Neural progenitor cell (in vitro differentiated cells): Measurements from ENCODE around the gene WDTC1. TPM values are rescaled to one million over a fixed set of nuclear protein-coding genes. Genes with fewer than 3 reads are reported as not detected.

Experiments
- DNase-seq: peaks from one replicate; pipeline ENCODE4 v3.0.0-alpha.2; 2016; ENCODE audit warnings: low spot score
- H2AFZ ChIP-seq: fragments of 200-600 bp; sonication (generic); replicated peaks from 2 replicates; pipeline ENCODE4 v1.6.1; 2016; ENCODE audit warnings: antibody characterized with exemption
- H3F3A ChIP-seq: fragments of 200-600 bp; sonication (generic); 2 replicates; pipeline ENCODE4 v1.6.1; 2016; ENCODE audit warnings: antibody characterized with exemption, low read depth
- H3K27ac ChIP-seq: fragments of 200-600 bp; sonication (generic); 2 replicates; pipeline ENCODE4 v1.5.1; 2016; ENCODE audit warnings: mild to moderate bottlenecking
- H3K27me3 ChIP-seq: fragments of 200-600 bp; sonication (generic); 2 replicates; pipeline ENCODE4 v1.6.1; 2016; ENCODE audit warnings: mild to moderate bottlenecking, moderate library complexity
- H3K36me3 ChIP-seq: fragments of 200-600 bp; sonication (generic); 2 replicates; pipeline ENCODE4 v1.5.1; 2016
- H3K4me1 ChIP-seq: fragments of 200-600 bp; sonication (generic); 2 replicates; pipeline ENCODE4 v1.6.1; 2016; ENCODE audit warnings: mixed run types
- H3K4me2 ChIP-seq: fragments of 200-600 bp; sonication (generic); 2 replicates; pipeline ENCODE4 v1.6.1; 2016
- H3K4me3 ChIP-seq: fragments of 200-600 bp; sonication (generic); 2 replicates; pipeline ENCODE4 v1.5.1; 2016
- H3K79me2 ChIP-seq: fragments of 200-600 bp; sonication (generic); 2 replicates; pipeline ENCODE4 v1.6.1; 2016; ENCODE audit warnings: low read depth
- H3K9ac ChIP-seq: fragments of 200-600 bp; sonication (generic); 2 replicates; pipeline ENCODE4 v1.6.1; 2016
- H3K9me3 ChIP-seq: fragments of 200-600 bp; sonication (generic); 2 replicates; pipeline ENCODE4 v1.5.1; 2016; ENCODE audit warnings: low read depth
- H4K20me1 ChIP-seq: fragments of 200-600 bp; sonication (generic); 2 replicates; pipeline ENCODE4 v1.6.1; 2016; ENCODE audit warnings: low read depth
- H3K27ac Mint-ChIP-seq: 3 replicates; pipeline ENCODE4 v1.8.0; 2021; ENCODE audit warnings: mixed read lengths
- H3K27me3 Mint-ChIP-seq: 2 replicates; pipeline ENCODE4 v1.8.0; 2022; ENCODE audit warnings: low read depth, mild to moderate bottlenecking, inconsistent platforms, moderate library complexity, mixed read lengths; ENCODE audit not compliant: insufficient read depth
- H3K36me3 Mint-ChIP-seq: 3 replicates; pipeline ENCODE4 v1.8.0; 2021; ENCODE audit warnings: mixed read lengths
- H3K4me1 Mint-ChIP-seq: 3 replicates; pipeline ENCODE4 v1.8.0; 2021; ENCODE audit warnings: mixed read lengths
- H3K4me3 Mint-ChIP-seq: 3 replicates; pipeline ENCODE4 v1.8.0; 2021; ENCODE audit warnings: mild to moderate bottlenecking, moderate library complexity, mixed read lengths
- H3K9me3 Mint-ChIP-seq: 3 replicates; pipeline ENCODE4 v1.8.0; 2020; ENCODE audit warnings: mixed read lengths
- EZH2 ChIP-seq: fragments of 200-600 bp; sonication (generic); IDR thresholded peaks from 2 replicates; pipeline ENCODE4 v1.6.1; 2017; ENCODE audit warnings: antibody characterized with exemption, mild to moderate bottlenecking, moderate library complexity
- EZH2phosphoT487 ChIP-seq: fragments of 200-600 bp; sonication (generic); IDR thresholded peaks from 2 replicates; pipeline ENCODE4 v1.6.1; 2017; ENCODE audit warnings: antibody characterized with exemption
- total RNA-seq: library from RNA; depleted of rRNA; stranded (reverse); fragments of >200 nt; gene quantifications from 2 replicates; pipeline ENCODE4 v1.2.3, GENCODE V29; 2015; ENCODE audit warnings: low replicate concordance
- TF ChIP-seq, protein P1 (sequence below): fragments of 200-600 bp; sonication (generic); IDR thresholded peaks from 2 replicates; pipeline ENCODE4 v1.5.1; 2017; ENCODE audit warnings: antibody characterized with exemption, mild to moderate bottlenecking

WDTC1 gene
- total RNA-seq, 1 donor from 2014 or later = 17.8 TPM

DNA sequence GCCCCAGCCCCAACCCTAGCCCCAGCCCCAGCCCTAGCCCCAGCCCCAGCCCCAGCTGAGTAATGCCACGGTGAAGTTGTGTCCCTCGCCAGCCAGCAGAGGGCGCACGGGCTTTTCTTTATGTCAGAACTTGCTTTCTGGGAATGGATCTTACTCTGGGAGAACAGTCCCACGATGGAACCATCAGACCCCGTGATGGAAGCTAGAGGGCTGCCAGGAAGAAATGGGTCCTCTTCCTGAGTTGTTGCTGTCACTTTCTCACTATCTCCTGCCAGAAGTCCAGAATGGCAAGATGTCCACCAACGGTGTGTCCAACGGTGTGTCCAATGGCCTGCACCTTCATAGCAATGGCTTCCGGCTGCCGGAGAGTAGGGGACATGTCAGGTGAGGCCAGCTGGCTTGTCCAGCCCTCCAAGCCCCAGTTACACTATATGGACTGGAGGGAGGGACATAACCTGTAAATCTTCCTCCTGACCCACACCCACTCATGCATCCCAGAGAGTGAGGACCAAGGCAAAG, 62.4 kb downstream of the WDTC1 start:
- Histone ChIP-seq H3K4me1 (peaks cover 26% of the 10 kb centered on the region), H3K36me3 (no peaks in the 10 kb centered on the region), H3K4me2 (no peak overlapping the region), H2AFZ (no peak overlapping the region), H4K20me1 (no peaks in the 10 kb centered on the region), H3F3A (peaks cover 23% of the 10 kb centered on the region), H3K4me3 (no peak overlapping the region), H3K27me3 (no peaks in the 10 kb centered on the region), H3K9ac (no peak overlapping the region), H3K79me2 (no peaks in the 10 kb centered on the region), H3K9me3 (no peaks in the 10 kb centered on the region), H3K27ac (no peak overlapping the region)
- no peaks in the 10 kb centered on the region for H3K9me3 Mint-ChIP-seq
- DNase-seq = peak; percentile 79
- H3K4me1 Mint-ChIP-seq = peaks cover 26% of the 10 kb centered on the region
- H3K27ac Mint-ChIP-seq = no peak overlapping the region
- H3K36me3 Mint-ChIP-seq = peaks cover 26% of the 10 kb centered on the region
- no peak overlapping the region for H3K4me3 Mint-ChIP-seq
- H3K27me3 Mint-ChIP-seq = peaks cover 2% of the 10 kb centered on the region
- TF ChIP-seq, protein P1, sequence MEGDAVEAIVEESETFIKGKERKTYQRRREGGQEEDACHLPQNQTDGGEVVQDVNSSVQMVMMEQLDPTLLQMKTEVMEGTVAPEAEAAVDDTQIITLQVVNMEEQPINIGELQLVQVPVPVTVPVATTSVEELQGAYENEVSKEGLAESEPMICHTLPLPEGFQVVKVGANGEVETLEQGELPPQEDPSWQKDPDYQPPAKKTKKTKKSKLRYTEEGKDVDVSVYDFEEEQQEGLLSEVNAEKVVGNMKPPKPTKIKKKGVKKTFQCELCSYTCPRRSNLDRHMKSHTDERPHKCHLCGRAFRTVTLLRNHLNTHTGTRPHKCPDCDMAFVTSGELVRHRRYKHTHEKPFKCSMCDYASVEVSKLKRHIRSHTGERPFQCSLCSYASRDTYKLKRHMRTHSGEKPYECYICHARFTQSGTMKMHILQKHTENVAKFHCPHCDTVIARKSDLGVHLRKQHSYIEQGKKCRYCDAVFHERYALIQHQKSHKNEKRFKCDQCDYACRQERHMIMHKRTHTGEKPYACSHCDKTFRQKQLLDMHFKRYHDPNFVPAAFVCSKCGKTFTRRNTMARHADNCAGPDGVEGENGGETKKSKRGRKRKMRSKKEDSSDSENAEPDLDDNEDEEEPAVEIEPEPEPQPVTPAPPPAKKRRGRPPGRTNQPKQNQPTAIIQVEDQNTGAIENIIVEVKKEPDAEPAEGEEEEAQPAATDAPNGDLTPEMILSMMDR = peak; percentile 78
- no peak for TF ChIP-seq EZH2phosphoT487

DNA sequence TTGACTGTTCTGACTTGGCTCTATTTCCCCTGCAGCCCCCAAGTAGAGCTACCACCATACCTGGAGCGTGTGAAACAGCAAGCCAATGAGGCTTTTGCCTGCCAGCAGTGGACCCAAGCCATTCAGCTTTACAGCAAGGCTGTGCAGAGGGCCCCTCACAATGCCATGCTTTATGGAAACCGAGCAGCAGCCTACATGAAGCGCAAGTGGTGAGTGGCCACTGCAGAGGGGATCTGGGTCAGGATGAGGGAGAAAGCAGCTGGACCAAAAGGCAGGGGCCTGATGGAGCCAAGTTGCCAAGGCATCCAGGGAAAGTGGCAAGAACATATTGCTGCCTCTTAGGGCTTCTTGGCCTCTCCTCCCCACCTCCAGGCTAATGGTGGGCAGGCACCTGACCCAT, 63.5 kb downstream of the WDTC1 start:
- H2AFZ ChIP-seq = no peak overlapping the region
- Mint-ChIP-seq H3K27me3 (peaks cover 4% of the 10 kb centered on the region), H3K27ac (no peak overlapping the region)

DNA sequence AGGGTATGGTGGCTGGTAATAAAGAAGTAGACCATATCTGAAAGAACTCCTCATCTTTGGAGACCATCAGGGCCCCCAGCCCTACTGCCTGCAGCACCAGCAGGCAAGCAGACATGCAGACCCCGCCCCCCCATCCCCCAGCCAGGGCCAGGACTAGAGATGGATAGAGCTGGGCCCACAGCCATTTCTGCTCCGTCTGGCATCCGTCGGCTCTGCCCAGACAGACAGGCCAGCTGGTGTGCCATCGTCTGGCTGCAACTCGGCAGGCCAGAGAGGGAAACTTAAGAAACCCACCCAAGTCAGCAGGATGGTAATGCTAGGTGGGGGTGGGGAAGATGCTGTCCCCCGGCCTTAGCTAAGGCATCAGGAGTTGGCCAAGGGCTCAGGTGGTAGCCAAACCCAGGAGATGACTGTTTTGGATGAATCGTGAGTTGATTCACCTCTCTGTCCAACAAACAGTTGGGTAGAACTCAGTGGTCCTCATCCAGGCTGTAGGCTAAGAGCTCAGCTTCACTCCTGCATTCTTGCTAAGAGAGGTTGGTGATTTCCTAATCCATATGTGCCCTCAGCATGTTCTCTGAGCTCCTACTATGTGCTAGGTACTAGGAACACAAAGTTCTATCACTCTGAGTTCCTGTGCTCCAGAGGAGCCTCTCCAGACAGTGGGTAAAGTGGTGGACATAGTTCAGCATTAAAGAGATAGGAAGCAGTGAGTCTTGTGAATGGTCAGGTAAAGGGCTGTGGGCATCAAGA, 64.4 kb downstream of the WDTC1 start:
- no peak overlapping the region for H3K4me3 ChIP-seq
- H3K27me3 ChIP-seq = no peaks in the 10 kb centered on the region
- no peaks in the 10 kb centered on the region for H3K36me3 ChIP-seq
- peaks cover 26% of the 10 kb centered on the region for H3K4me1 ChIP-seq
- no peak overlapping the region for H2AFZ ChIP-seq
- H3K79me2 ChIP-seq = no peaks in the 10 kb centered on the region
- H3K27ac ChIP-seq = peak overlapping the region; percentile 47
- no peak overlapping the region for H3K9ac ChIP-seq
- no peak for DNase-seq
- H3K27ac Mint-ChIP-seq = peak overlapping the region; percentile 92
- H3K27me3 Mint-ChIP-seq = peaks cover 4% of the 10 kb centered on the region
- peak overlapping the region; percentile 0 for H3K4me3 Mint-ChIP-seq
- H3K36me3 Mint-ChIP-seq = peaks cover 22% of the 10 kb centered on the region
- H3K9me3 ChIP-seq = no peaks in the 10 kb centered on the region
- H4K20me1 ChIP-seq = no peaks in the 10 kb centered on the region
- peak overlapping the region; percentile 25 for H3K4me2 ChIP-seq
- H3F3A ChIP-seq = peaks cover 23% of the 10 kb centered on the region
- TF ChIP-seq EZH2 (no peak), EZH2phosphoT487 (no peak)
- TF ChIP-seq, protein P1 = no peak
- H3K4me1 Mint-ChIP-seq = peaks cover 26% of the 10 kb centered on the region
- no peaks in the 10 kb centered on the region for H3K9me3 Mint-ChIP-seq

More for the DNA sequence above, 63.5 kb downstream of the WDTC1 start:
- Histone ChIP-seq H3K4me1 (peaks cover 26% of the 10 kb centered on the region), H3K27me3 (no peaks in the 10 kb centered on the region), H3F3A (peaks cover 23% of the 10 kb centered on the region), H3K79me2 (no peaks in the 10 kb centered on the region), H3K4me3 (no peak overlapping the region), H3K27ac (no peak overlapping the region), H3K9ac (no peak overlapping the region), H3K9me3 (no peaks in the 10 kb centered on the region), H4K20me1 (no peaks in the 10 kb centered on the region), H3K4me2 (no peak overlapping the region), H3K36me3 (no peaks in the 10 kb centered on the region)
- no peak for DNase-seq
- no peak for TF ChIP-seq EZH2phosphoT487
- no peak for TF ChIP-seq EZH2
- TF ChIP-seq, protein P1 = no peak
- no peaks in the 10 kb centered on the region for H3K9me3 Mint-ChIP-seq
- H3K4me3 Mint-ChIP-seq = no peak overlapping the region
- peaks cover 23% of the 10 kb centered on the region for H3K36me3 Mint-ChIP-seq
- H3K4me1 Mint-ChIP-seq = peaks cover 26% of the 10 kb centered on the region
